ENCODE measurements around the gene ODAD3. TPM values are rescaled to one million over a fixed set of nuclear protein-coding genes. Genes with fewer than 3 reads are reported as not detected.
A peak's percentile ranks its signal among the peaks of the same experiment; 100 is the strongest.

Gene ODAD3
- total and polyA plus RNA-seq, 2 of the 13 experiments (the other 11 are each of a cell fraction or from before 2014, with no cell fraction given) = 0.04 to 0.08 TPM

GRCh38 chr19:11481534-11482383, 46.8 kb upstream of the ODAD3 start (continued):
- TF ChIP-seq ATF2 (CRISPR knock-in tag; IDR thresholded peaks at IDR 0.05) (no peak), ZNF10 (CRISPR knock-in tag; IDR thresholded peaks at IDR 0.05; ENCODE audit: borderline replicate concordance, low read depth) (no peak), HDAC1 (CRISPR knock-in tag; IDR thresholded peaks at IDR 0.05) (peak; percentile 12; the same call in 1 of the 2 replicates), TFDP2 (CRISPR knock-in tag; IDR thresholded peaks at IDR 0.05) (no peak), HOXA3 (CRISPR knock-in tag; IDR thresholded peaks at IDR 0.05) (no peak), DMAP1 (CRISPR knock-in tag; IDR thresholded peaks at IDR 0.05) (no peak), HOXA5 (CRISPR knock-in tag; IDR thresholded peaks at IDR 0.05) (no peak), ZNF329 (CRISPR knock-in tag; IDR thresholded peaks at IDR 0.05; ENCODE audit: low read depth) (0 out of 2 replicates have a peak, but pooled peaks have one; percentile 17), REST (IDR thresholded peaks at IDR 0.05; ENCODE audit: borderline replicate concordance in 1 of 2, low read depth in 1 of 2, low read length in 2 of 2) (peak; percentile 85 to 90), SALL1 (CRISPR knock-in tag; IDR thresholded peaks at IDR 0.05) (peak; percentile 46; the same call in 1 of the 2 replicates), KDM5B (CRISPR knock-in tag; IDR thresholded peaks at IDR 0.05; ENCODE audit: borderline replicate concordance) (no peak), ZNF639 (CRISPR knock-in tag; conservative IDR thresholded peaks at IDR 0.05) (no peak), ZNF883 (CRISPR knock-in tag; IDR thresholded peaks at IDR 0.05; ENCODE audit: not compliant biosample characterization) (no peak), TCF12 (IDR thresholded peaks at IDR 0.05) (no peak), TCF12 (CRISPR knock-in tag; IDR thresholded peaks at IDR 0.05) (no peak), SAP130 (CRISPR knock-in tag; IDR thresholded peaks at IDR 0.05; ENCODE audit: low read depth) (0 out of 2 replicates have a peak, but pooled peaks have one; percentile 17), PITX1 (CRISPR knock-in tag; IDR thresholded peaks at IDR 0.05) (0 out of 2 replicates have a peak, but pooled peaks have one; percentile 27), ARNT2 (CRISPR knock-in tag; IDR thresholded peaks at IDR 0.05; ENCODE audit: low read depth) (no peak), MXD1 (CRISPR knock-in tag; IDR thresholded peaks at IDR 0.05) (no peak; the same call in 1 of the 2 replicates), GTF2F1 (IDR thresholded peaks at IDR 0.05; ENCODE audit: low read length) (no peak), RFX1 (IDR thresholded peaks at IDR 0.05) (no peak), KLF11 (CRISPR knock-in tag; IDR thresholded peaks at IDR 0.05) (no peak), HNRNPH1 (optimal IDR thresholded peaks at IDR 0.05; ENCODE audit: low read depth, low read length) (no peak)
